ENCODE results near the gene POP5.
A peak's percentile ranks its signal among the peaks of the same experiment; 100 is the strongest.

POP5 gene

GRCh38 chr12:120599672-120600552 is 18.7 kb upstream of the POP5 start:
- Histone ChIP-seq H3K4me3 (replicated peaks; ENCODE audit: insufficient read depth, low read length) (no peak overlapping the region), H3K27me3 (ENCODE audit: insufficient read depth, poor library complexity, severe bottlenecking) (no peaks in the 10 kb centered on the region), H3K27ac (replicated peaks) (no peak overlapping the region)
- no peak for DNase-seq (ENCODE audit: low read depth in 1 of 2, low spot score in 1 of 2)
- no peak for TF ChIP-seq CTCF (IDR thresholded peaks at IDR 0.05; ENCODE audit: insufficient read depth, low read length)
- no peak for TF ChIP-seq GABPA (IDR thresholded peaks at IDR 0.05; ENCODE audit: low read depth)
- TF ChIP-seq SPI1 (IDR thresholded peaks at IDR 0.05; ENCODE audit: borderline replicate concordance, low read depth) = no peak
- no peak for TF ChIP-seq POLR2AphosphoS5 (IDR thresholded peaks at IDR 0.05; ENCODE audit: low read depth)
- TF ChIP-seq REST (IDR thresholded peaks at IDR 0.05; ENCODE audit: insufficient replicate concordance, low read depth) = no peak

- peak in 1 of 2 experiments; percentile 41 for DNase-seq (ENCODE audit: low read depth in 1 of 2, low spot score in 1 of 2)
Measured at GRCh38 chr12:120598674-120599463, 17.7 kb upstream of the POP5 start.

More at GRCh38 chr12:120598674-120599463, 17.7 kb upstream of the POP5 start:
- no peak overlapping the region for H3K4me3 ChIP-seq (replicated peaks; ENCODE audit: insufficient read depth, low read length)
- TF ChIP-seq REST (IDR thresholded peaks at IDR 0.05; ENCODE audit: insufficient replicate concordance, low read depth) = no peak
- TF ChIP-seq SPI1 (IDR thresholded peaks at IDR 0.05; ENCODE audit: borderline replicate concordance, low read depth) = no peak
- TF ChIP-seq GABPA (IDR thresholded peaks at IDR 0.05; ENCODE audit: low read depth) = no peak
- TF ChIP-seq CTCF (IDR thresholded peaks at IDR 0.05; ENCODE audit: insufficient read depth, low read length) = no peak
- no peak for TF ChIP-seq POLR2AphosphoS5 (IDR thresholded peaks at IDR 0.05; ENCODE audit: low read depth)
- H3K27me3 ChIP-seq (ENCODE audit: insufficient read depth, poor library complexity, severe bottlenecking) = no peaks in the 10 kb centered on the region
- no peak overlapping the region for H3K27ac ChIP-seq (replicated peaks)

Data from HL-60 (cell line).